ENCODE measurements around the gene C1orf226.

Gene C1orf226

GRCh38 chr1:162359523-162360236 is 21.8 kb upstream of the C1orf226 start:
- TF ChIP-seq TCF4 (CRISPR knock-in tag; IDR thresholded peaks at IDR 0.05; ENCODE audit: borderline replicate concordance) (no peak), PATZ1 (CRISPR knock-in tag; IDR thresholded peaks at IDR 0.05; ENCODE audit: borderline replicate concordance) (no peak), RARB (CRISPR knock-in tag; IDR thresholded peaks at IDR 0.05) (no peak), CREB5 (CRISPR knock-in tag; IDR thresholded peaks at IDR 0.05; ENCODE audit: low read depth) (no peak), PPARA (CRISPR knock-in tag; IDR thresholded peaks at IDR 0.05; ENCODE audit: borderline replicate concordance) (no peak), TSHZ2 (CRISPR knock-in tag; IDR thresholded peaks at IDR 0.05) (no peak), ZNF8 (CRISPR knock-in tag; IDR thresholded peaks at IDR 0.05) (no peak), ARNTL (CRISPR knock-in tag; IDR thresholded peaks at IDR 0.05; ENCODE audit: borderline replicate concordance, low read depth) (no peak), ZFP30 (CRISPR knock-in tag; IDR thresholded peaks at IDR 0.05) (no peak), ISL1 (CRISPR knock-in tag; IDR thresholded peaks at IDR 0.05) (no peak)
- ATAC-seq = no peak

- no peak for TF ChIP-seq RARB (CRISPR knock-in tag; IDR thresholded peaks at IDR 0.05)
- TF ChIP-seq SNAI2 (CRISPR knock-in tag; IDR thresholded peaks at IDR 0.05) = no peak
- no peak for TF ChIP-seq TCF4 (CRISPR knock-in tag; IDR thresholded peaks at IDR 0.05; ENCODE audit: borderline replicate concordance)
- no peak for TF ChIP-seq TSHZ2 (CRISPR knock-in tag; IDR thresholded peaks at IDR 0.05)
- ATAC-seq = no peak
These were observed 21.2 kb upstream of the C1orf226 start for GRCh38 chr1:162360237-162360873.

GRCh38 chr1:162360874-162361260 is 20.7 kb upstream of the C1orf226 start:
- TF ChIP-seq TCF4 (CRISPR knock-in tag; IDR thresholded peaks at IDR 0.05; ENCODE audit: borderline replicate concordance) (no peak), ZFP3 (CRISPR knock-in tag; IDR thresholded peaks at IDR 0.05) (no peak), ZNF70 (CRISPR knock-in tag; IDR thresholded peaks at IDR 0.05) (no peak), ZFP30 (CRISPR knock-in tag; IDR thresholded peaks at IDR 0.05) (no peak), GLIS3 (CRISPR knock-in tag; IDR thresholded peaks at IDR 0.05) (no peak)
- no peak for ATAC-seq

GRCh38 chr1:162361349-162361748 is 20.2 kb upstream of the C1orf226 start:
- no peak for ATAC-seq
- TF ChIP-seq ZFP30 (CRISPR knock-in tag; IDR thresholded peaks at IDR 0.05) (no peak), PPARA (CRISPR knock-in tag; IDR thresholded peaks at IDR 0.05; ENCODE audit: borderline replicate concordance) (no peak), ZNF8 (CRISPR knock-in tag; IDR thresholded peaks at IDR 0.05) (no peak), PATZ1 (CRISPR knock-in tag; IDR thresholded peaks at IDR 0.05; ENCODE audit: borderline replicate concordance) (no peak), ZNF70 (CRISPR knock-in tag; IDR thresholded peaks at IDR 0.05) (no peak), CSDC2 (CRISPR knock-in tag; IDR thresholded peaks at IDR 0.05) (no peak), POU6F1 (CRISPR knock-in tag; IDR thresholded peaks at IDR 0.05; ENCODE audit: borderline replicate concordance, low read depth) (no peak), SNAI2 (CRISPR knock-in tag; IDR thresholded peaks at IDR 0.05) (no peak), ZC3H10 (CRISPR knock-in tag; IDR thresholded peaks at IDR 0.05) (no peak), TCF4 (CRISPR knock-in tag; IDR thresholded peaks at IDR 0.05; ENCODE audit: borderline replicate concordance) (no peak), ZNF565 (CRISPR knock-in tag; conservative IDR thresholded peaks at IDR 0.05; ENCODE audit: low read depth) (no peak), BACH2 (CRISPR knock-in tag; IDR thresholded peaks at IDR 0.05; ENCODE audit: borderline replicate concordance) (no peak)

Data from SK-N-SH treated with all-trans-retinoic acid at 6 μM for 48 hours (cell line).